ENCODE measurements around the gene NACC2. TPM values are rescaled to one million over a fixed set of nuclear protein-coding genes. Genes with fewer than 3 reads are reported as not detected.
A peak's percentile ranks its signal among the peaks of the same experiment; 100 is the strongest.

Gene NACC2
- total and polyA plus RNA-seq, 9 of the 15 experiments (the other 6 are each of a cell fraction or from before 2014, with no cell fraction given): 0.70 to 25.1 (median 5.6) TPM

- peak; percentile 9; the same call in 1 of the 2 replicates for TF ChIP-seq VEZF1 (CRISPR knock-in tag; IDR thresholded peaks at IDR 0.05)
- no peak for TF ChIP-seq ZNF224 (CRISPR knock-in tag; IDR thresholded peaks at IDR 0.05)
- TF ChIP-seq ZNF232 (CRISPR knock-in tag; IDR thresholded peaks at IDR 0.05): 0 out of 2 replicates have a peak, but pooled peaks have one; percentile 19
- 0 out of 2 replicates have a peak, but pooled peaks have one; percentile 9 for TF ChIP-seq HNRNPL (IDR thresholded peaks at IDR 0.05; ENCODE audit: low read depth, low read length)
- peak; percentile 55 for TF ChIP-seq RBFOX2 (IDR thresholded peaks at IDR 0.05; ENCODE audit: low read depth, low read length)
- TF ChIP-seq SP1 (CRISPR knock-in tag; IDR thresholded peaks at IDR 0.05): 0 out of 2 replicates have a peak, but pooled peaks have one; percentile 30
- 0 out of 2 replicates have a peak, but pooled peaks have one; percentile 14 for TF ChIP-seq AFF4 (CRISPR knock-in tag; IDR thresholded peaks at IDR 0.05)
- peak; percentile 52; the same call in 1 of the 2 replicates for TF ChIP-seq PKNOX1 (IDR thresholded peaks at IDR 0.05)
- peak; percentile 21; the same call in 1 of the 2 replicates for TF ChIP-seq ZC3H4 (CRISPR knock-in tag; IDR thresholded peaks at IDR 0.05; ENCODE audit: borderline replicate concordance)
- peak; percentile 24 for TF ChIP-seq CCNT2 (IDR thresholded peaks at IDR 0.05; ENCODE audit: borderline replicate concordance, extremely low read depth, insufficient read length, low read depth, low read length)
- no peak for TF ChIP-seq SIN3B (IDR thresholded peaks at IDR 0.05; ENCODE audit: low read depth)
These were observed 22.8 kb upstream of the NACC2 start (continued) for GRCh38 chr9:136117916-136118319.

All from K562 (cell line).